Measurements from ENCODE around the gene UPF2.

UPF2 gene

GRCh38 chr10:12022580-12023257 is 19.9 kb downstream of the UPF2 start:
- no peak for TF ChIP-seq CSRNP3 (CRISPR knock-in tag; IDR thresholded peaks at IDR 0.05)
- TF ChIP-seq SNAI2 (CRISPR knock-in tag; IDR thresholded peaks at IDR 0.05), result no peak
- no peak for TF ChIP-seq GLIS3 (CRISPR knock-in tag; IDR thresholded peaks at IDR 0.05)
- TF ChIP-seq BACH2 (CRISPR knock-in tag; IDR thresholded peaks at IDR 0.05; ENCODE audit: borderline replicate concordance), result no peak
- TF ChIP-seq ZC3H10 (CRISPR knock-in tag; IDR thresholded peaks at IDR 0.05), result no peak
- no peak for TF ChIP-seq OSR1 (CRISPR knock-in tag; IDR thresholded peaks at IDR 0.05)
- TF ChIP-seq ZFP3 (CRISPR knock-in tag; IDR thresholded peaks at IDR 0.05), result no peak
- no peak for TF ChIP-seq RARB (CRISPR knock-in tag; IDR thresholded peaks at IDR 0.05)
- no peak for ATAC-seq

- ATAC-seq, result no peak
Observed at GRCh38 chr10:12020574-12020973, 22.0 kb downstream of the UPF2 start.

DNA sequence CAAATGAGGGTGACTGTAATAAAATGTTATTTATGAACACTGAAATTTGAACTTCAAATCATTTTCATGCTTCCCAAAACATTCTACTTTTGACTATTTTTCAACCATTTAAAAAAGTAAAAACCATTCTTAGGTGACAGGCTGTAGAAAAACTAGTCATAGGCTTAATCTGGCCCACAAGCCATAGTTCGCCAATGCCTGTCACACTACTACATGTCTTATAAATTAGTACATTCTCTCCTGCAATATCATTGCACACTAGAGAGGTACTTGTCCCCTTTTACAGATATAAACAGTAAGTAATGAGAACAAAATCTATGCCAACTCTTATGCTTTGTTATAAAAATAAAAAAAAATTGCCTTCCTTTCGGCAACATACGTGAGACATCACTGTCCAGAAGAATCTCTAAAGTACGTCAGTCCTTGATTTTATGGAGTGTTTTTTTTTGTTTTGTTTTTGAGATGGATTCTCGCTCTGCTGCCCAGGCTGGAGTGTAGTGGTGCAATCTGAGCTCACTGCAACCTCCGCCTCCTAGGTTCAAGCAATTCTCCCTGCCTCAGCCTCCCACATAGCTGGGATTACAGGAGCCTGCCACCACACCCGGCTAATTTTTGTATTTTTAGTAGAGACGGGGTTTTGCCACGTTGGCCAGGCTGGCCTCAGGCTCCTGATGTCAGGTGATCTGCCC is 23.2 kb downstream of the UPF2 start:
- ATAC-seq, result peak; percentile 67
- TF ChIP-seq, protein P1, sequence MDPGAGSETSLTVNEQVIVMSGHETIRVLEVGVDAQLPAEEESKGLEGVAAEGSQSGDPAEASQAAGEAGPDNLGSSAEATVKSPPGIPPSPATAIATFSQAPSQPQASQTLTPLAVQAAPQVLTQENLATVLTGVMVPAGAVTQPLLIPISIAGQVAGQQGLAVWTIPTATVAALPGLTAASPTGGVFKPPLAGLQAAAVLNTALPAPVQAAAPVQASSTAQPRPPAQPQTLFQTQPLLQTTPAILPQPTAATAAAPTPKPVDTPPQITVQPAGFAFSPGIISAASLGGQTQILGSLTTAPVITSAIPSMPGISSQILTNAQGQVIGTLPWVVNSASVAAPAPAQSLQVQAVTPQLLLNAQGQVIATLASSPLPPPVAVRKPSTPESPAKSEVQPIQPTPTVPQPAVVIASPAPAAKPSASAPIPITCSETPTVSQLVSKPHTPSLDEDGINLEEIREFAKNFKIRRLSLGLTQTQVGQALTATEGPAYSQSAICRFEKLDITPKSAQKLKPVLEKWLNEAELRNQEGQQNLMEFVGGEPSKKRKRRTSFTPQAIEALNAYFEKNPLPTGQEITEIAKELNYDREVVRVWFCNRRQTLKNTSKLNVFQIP (CRISPR knock-in tag; IDR thresholded peaks at IDR 0.05; ENCODE audit: borderline replicate concordance, low read depth), result no peak
- TF ChIP-seq RARB (CRISPR knock-in tag; IDR thresholded peaks at IDR 0.05) (no peak), ZNF8 (CRISPR knock-in tag; IDR thresholded peaks at IDR 0.05) (no peak), ESRRG (CRISPR knock-in tag; IDR thresholded peaks at IDR 0.05) (no peak), CREB5 (CRISPR knock-in tag; IDR thresholded peaks at IDR 0.05; ENCODE audit: low read depth) (no peak), CSRNP3 (CRISPR knock-in tag; IDR thresholded peaks at IDR 0.05) (no peak), ZFP30 (CRISPR knock-in tag; IDR thresholded peaks at IDR 0.05) (no peak), TCF4 (CRISPR knock-in tag; IDR thresholded peaks at IDR 0.05; ENCODE audit: borderline replicate concordance) (no peak), ZFP3 (CRISPR knock-in tag; IDR thresholded peaks at IDR 0.05) (no peak), CSDC2 (CRISPR knock-in tag; IDR thresholded peaks at IDR 0.05) (no peak), TOX (CRISPR knock-in tag; IDR thresholded peaks at IDR 0.05; ENCODE audit: borderline replicate concordance) (no peak), ARNTL (CRISPR knock-in tag; IDR thresholded peaks at IDR 0.05; ENCODE audit: borderline replicate concordance, low read depth) (no peak), ZC3H10 (CRISPR knock-in tag; IDR thresholded peaks at IDR 0.05) (no peak), ISL1 (CRISPR knock-in tag; IDR thresholded peaks at IDR 0.05) (no peak), SNAI2 (CRISPR knock-in tag; IDR thresholded peaks at IDR 0.05) (no peak)
- TF ChIP-seq, protein P2, sequence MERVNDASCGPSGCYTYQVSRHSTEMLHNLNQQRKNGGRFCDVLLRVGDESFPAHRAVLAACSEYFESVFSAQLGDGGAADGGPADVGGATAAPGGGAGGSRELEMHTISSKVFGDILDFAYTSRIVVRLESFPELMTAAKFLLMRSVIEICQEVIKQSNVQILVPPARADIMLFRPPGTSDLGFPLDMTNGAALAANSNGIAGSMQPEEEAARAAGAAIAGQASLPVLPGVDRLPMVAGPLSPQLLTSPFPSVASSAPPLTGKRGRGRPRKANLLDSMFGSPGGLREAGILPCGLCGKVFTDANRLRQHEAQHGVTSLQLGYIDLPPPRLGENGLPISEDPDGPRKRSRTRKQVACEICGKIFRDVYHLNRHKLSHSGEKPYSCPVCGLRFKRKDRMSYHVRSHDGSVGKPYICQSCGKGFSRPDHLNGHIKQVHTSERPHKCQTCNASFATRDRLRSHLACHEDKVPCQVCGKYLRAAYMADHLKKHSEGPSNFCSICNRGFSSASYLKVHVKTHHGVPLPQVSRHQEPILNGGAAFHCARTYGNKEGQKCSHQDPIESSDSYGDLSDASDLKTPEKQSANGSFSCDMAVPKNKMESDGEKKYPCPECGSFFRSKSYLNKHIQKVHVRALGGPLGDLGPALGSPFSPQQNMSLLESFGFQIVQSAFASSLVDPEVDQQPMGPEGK (CRISPR knock-in tag; IDR thresholded peaks at IDR 0.05; ENCODE audit: borderline replicate concordance), result no peak
- TF ChIP-seq, protein P3, sequence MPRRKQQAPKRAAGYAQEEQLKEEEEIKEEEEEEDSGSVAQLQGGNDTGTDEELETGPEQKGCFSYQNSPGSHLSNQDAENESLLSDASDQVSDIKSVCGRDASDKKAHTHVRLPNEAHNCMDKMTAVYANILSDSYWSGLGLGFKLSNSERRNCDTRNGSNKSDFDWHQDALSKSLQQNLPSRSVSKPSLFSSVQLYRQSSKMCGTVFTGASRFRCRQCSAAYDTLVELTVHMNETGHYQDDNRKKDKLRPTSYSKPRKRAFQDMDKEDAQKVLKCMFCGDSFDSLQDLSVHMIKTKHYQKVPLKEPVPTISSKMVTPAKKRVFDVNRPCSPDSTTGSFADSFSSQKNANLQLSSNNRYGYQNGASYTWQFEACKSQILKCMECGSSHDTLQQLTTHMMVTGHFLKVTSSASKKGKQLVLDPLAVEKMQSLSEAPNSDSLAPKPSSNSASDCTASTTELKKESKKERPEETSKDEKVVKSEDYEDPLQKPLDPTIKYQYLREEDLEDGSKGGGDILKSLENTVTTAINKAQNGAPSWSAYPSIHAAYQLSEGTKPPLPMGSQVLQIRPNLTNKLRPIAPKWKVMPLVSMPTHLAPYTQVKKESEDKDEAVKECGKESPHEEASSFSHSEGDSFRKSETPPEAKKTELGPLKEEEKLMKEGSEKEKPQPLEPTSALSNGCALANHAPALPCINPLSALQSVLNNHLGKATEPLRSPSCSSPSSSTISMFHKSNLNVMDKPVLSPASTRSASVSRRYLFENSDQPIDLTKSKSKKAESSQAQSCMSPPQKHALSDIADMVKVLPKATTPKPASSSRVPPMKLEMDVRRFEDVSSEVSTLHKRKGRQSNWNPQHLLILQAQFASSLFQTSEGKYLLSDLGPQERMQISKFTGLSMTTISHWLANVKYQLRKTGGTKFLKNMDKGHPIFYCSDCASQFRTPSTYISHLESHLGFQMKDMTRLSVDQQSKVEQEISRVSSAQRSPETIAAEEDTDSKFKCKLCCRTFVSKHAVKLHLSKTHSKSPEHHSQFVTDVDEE (CRISPR knock-in tag; IDR thresholded peaks at IDR 0.05), result no peak

More at GRCh38 chr10:12020574-12020973, 22.0 kb downstream of the UPF2 start:
- TF ChIP-seq, protein P1 (CRISPR knock-in tag; IDR thresholded peaks at IDR 0.05; ENCODE audit: borderline replicate concordance, low read depth), result no peak
